ENCODE results near the gene SEC24B.
"Not testable (repeated sequence)": the region's sequence is repeated elsewhere in the genome, so short reads cannot be mapped to it uniquely, and the experiment has no call there.

Gene SEC24B

DNA sequence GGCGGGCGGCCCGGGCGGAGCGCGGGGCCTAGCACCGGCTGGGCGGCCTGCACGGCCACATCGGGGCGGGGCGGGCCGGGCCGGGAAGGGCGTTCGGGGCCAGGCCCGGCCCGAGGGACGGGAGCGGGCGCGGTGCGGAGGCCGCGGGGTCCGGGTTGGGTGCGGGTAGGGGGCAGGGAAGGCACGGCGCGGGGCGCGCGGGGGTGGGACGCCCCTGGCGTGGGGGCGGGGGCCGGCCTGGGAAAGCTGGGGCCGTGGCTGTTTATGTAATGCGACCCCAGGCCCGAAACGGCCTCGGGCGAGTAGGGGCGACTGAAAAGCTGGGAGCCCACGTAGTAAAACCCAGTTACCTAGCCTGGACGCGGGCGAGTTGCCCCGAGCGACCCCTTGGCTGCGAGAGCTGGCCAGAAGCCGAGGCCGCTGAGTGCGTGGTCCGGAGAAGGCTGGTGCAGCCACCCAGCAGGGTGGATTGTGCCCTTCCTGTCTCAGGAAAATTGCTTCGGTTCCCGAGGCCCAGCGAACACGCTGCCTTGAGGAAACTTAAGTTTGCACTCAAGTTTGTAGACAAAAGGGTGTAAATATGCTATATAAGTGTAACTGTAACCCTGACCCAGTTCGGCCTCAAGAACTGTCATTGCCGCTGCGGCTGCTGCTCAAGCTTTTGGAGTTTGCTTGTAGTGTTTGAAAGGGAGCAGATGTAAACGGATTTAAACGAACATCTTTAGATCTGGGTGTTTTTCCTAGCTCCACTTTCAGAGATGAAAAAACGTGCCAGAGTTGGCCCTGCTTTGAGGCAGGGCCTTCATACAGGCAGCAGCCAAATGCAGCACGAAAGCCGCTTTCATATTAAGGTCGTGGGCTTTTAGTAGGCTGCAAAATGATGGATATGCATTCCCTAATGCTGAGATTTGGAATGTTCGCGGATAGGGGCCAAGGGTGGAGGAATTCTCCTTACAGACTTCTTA is 674 bp downstream of the SEC24B start:
- no peak for DNase-seq

- no peak for DNase-seq
Measured at GRCh38 chr4:109435635-109436034, 2.0 kb downstream of the SEC24B start.

DNA sequence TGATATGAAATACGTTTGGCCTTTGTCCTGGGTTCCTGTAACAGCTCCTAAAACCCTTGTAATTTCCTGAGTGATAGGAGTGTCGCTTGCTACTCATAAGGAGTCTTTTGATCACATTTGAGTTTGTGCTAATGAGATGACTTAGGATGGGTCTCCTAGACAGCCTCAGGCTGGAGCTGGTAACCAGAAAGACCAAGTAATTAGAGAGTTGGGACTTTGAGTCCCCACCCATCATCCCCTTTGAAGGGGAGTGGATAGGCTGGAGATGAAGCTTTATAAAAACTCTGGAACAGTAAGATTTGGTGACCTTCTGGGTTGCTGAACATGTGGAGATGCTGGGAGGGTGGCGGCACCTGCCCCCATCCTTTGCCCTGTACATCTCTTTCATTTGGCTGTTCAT is 2.9 kb downstream of the SEC24B start:
- no peak for DNase-seq

DNA sequence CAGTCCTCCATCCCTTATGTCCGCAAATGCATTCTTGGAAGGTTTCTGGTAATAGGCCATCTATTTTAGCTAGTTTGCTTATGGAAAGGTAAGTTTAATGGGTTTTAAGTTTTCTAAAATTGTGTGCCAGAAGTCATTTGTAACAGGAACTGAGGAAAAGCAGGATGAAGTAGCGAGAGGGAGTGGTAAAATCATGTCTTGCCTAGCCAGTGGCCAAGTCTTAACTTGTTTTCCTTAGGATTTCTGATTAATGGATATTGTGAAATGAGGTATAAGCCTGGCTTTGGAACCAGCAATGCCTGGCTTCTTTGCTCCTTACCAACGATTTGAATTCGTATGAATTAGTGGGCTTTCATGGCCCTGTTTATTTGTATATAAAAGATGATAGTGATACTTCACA is 7.3 kb downstream of the SEC24B start:
- no peak for DNase-seq

DNA sequence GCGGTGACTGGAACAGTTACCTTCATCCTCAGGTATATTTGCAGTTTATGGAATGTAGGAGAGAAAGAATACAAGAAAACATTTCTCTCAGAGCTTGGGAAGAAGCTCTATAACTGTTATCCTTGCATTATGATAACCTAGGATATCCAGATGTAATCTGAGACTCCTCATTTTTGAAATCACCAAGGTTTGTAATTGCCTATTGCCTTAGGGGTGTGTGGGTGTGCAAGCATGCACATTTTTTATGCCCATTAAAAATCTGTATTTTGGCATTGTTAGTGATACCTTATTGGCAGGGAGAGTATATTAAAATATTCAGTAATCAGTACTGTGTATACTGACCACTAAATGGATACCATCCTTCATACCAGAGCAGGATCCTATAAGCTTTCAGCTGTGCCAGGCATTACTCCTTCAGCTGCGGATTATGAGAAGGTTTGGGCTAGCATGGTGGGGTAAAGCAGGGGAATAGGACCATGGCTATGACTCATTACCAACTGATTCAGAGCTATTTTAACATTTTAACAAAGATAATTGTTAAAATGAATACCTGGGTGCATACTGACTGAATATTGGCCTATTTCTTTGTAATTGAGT is 8.3 kb downstream of the SEC24B start:
- no peak for DNase-seq

DNA sequence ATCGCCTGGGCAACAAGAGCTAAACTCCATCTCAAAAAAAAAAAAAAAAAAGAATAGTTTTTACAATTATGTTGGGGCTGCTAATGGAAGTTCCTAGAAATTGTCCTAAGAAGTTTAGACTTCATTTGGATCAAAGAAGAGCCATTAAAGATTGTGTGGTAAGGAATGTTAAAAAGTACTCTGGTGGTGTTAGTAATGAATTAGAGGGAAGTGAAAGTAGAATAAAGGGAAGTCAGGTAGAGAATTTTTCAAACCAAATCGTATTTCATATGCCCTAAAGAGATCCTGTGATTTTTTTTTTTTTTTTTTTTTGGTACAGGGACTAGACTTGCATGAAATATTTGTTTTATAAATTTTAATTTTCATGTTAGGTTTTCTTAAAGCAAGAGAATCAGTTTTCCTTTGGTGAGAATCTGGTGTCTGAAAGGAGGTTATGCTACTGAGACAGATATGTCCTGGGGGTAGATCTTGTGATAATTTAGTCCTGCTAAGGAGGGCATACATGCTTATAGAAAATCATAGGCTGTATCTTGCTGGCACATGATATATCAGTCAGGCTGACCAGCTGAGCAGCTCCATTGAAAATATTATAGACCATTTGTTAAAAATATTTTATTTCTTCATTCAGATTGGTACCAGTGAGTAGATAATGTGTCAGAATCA is 10.7 kb downstream of the SEC24B start:
- DNase-seq = no peak

DNA sequence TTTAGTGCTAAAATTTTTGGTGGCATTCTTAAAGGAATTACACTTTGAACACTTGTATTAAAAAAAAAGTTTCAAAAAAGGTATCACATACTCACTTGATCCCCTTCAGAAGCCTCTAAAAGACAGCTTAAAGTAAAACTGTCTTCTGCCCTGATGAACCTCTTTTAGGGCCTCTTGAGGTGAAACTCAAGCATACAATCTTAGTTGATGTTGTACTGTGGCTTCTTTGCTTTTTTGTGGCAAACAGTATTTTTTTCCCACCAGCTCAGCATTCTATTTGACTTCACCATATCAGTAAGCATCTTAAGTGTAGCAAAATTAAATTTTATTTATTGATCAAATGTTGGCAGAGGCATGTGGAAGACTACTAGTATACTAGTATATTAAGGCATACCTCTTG is 13.7 kb downstream of the SEC24B start:
- DNase-seq = no peak

DNA sequence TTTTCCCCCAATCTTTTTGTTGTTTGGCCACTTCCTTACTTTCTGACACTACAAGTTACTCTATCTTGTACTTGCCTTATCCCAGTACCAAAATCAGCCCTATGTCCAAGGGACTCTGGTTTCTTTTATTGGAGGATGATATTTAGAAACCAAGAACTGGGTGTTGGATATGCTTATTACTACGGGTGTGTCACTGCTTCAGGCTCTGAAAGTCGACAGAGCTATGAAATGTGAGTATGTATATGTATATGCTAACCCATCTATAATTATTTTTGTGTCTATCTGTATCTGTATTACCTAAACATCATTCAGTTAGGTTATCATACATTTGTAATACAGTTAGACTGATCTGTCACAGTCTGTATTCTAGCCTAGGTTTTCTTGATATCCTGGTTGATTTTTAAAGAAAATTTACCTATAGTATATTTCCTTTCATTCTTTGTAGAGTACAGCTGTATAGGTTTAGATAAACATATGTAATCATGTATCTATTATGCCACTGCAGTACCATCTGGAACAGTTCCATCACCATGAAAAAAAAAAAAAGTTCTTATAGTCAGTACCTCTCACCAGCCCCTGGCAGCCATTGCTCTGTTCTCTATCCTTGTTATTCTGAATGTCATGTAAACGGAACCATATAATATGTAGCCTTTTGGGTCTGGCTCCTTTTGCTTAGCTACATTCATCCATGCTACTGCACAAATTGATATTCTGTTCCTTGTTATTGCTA is 18.1 kb downstream of the SEC24B start:
- no peak for DNase-seq

- not testable (repeated sequence) for DNase-seq
Measured at GRCh38 chr4:109453110-109453509, 19.5 kb downstream of the SEC24B start.

DNA sequence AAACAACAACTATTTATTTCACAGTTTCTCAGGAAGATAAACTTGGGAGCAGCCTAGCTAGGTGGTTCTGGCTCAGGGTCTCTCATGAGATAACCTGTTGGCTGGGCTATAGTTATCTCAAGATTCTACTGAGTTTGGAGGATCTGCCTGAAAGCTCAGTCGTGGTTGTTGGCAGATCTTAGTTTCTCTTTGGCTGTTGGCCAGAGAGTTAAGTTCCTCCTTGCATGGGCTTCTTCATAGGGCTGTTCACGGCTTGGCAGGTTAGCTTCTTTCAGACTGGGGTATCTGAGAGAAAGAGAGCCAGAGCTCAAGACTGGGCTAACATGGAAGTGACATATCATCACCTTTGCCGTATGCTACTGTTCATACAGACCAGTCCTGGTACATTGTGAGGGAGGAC is 28.7 kb downstream of the SEC24B start:
- DNase-seq = no peak

- DNase-seq = no peak
Measured at GRCh38 chr4:109462802-109463201, 29.2 kb downstream of the SEC24B start.

DNA sequence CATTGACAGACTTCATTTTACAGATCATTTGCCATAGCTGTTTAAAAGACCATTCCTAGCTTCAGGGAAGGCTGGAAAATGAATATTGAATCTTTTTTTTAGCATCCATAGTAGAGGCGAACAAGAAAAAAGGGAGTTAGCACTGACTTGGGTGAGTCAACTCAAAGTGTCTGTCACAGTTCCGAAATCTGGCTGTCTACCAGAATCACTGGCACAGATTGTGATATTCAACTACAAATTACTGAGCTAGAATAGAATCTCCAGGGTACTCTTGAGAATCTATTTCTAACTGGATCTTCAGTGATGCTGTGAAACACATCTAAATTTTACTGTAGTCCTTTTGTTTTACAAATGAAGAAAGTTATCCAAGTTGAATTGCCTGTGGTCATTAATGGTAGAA is 31.5 kb downstream of the SEC24B start:
- DNase-seq = no peak

DNA sequence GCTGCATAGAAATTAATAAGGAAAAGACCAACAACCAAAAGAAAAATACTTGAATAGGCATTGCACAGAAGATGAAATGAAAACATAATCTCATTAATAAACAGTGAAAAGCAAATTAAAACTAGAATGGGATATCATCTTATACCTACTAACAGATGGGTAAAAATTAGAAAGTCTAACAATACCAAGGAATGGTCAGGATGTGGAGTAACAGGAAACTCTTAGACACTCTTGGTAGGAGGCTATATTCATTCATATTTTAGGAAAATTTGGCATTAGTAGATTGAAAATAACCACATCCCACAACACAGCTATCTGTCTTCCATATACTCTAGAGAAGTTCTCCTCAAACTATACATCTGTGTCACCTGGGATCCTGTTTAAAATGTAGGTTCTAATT is 36.3 kb downstream of the SEC24B start:
- no peak for DNase-seq

DNA sequence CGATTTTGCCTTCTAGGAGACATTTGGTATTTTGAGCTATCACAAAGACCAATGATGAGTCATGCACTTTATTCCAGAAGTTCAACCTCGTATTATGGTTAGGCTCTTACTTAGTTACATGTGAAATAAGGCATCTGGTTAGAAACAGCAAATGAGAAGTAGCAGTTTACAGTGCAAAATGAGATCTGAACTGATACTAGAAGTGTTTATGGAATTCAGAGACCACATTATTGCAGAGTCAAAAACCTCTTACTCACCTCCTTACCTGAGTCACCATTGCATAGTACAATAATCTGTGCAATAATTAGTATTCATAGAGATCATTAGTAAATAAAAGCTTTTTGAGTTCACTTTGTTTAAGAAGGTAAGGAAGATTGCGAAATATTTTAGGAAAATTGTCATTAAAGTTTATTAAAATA is 38.7 kb downstream of the SEC24B start:
- DNase-seq = no peak

DNA sequence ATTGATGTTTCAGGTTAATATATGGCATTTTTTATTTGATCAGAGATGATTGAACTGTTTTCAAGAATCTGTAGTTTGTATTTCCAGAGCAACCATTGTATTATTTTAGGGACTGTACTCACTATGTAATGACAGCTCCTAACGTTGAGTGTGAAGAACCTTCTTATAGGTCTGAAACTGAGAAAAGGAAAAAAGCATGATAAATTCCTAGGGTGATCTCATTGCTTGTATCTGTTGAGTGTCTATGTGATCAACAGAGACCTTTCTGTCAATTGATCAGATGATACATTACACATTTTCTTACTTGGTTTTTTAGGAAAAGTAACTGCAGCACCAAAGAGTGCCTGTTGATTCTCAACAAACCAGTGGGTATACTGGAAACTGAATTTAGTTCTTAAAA is 40.2 kb downstream of the SEC24B start:
- DNase-seq = no peak

DNA sequence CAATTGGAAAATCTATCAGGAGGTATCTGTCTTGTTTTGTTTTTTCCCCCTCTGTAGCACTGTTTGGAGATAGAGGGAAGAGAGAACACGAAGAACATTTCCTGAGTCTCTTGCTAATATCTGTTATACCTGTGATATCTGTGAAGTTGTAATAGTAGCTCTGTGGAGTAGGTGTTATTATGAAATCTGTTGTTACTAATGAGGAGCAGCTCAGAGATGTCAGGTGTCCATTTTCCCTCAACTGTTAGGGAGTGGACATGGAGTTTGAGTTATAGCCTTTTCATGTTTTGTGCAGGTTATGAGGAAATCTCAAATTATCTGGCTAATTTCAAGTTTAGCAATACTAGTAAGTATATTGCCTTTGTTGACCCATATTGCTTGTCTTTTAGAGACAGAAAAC is 52.4 kb downstream of the SEC24B start:
- DNase-seq = no peak

DNA sequence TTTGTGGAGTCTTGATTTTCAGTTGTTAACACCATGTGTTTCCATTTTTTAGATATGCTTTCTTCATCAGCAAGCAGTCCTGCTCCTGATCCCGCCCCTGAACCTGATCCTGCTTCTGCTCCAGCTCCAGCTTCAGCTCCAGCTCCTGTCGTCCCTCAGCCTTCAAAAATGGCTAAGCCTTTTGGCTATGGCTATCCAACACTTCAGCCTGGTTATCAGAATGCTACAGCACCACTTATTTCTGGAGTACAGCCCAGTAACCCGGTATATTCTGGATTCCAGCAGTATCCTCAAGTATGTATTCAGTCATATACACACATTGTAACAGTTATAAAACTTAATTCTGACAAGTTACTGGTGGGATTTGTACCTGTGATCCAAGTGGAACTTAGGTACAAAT is 60.9 kb downstream of the SEC24B start:
- no peak for DNase-seq

GRCh38 chr4:109495514-109495913 is 61.9 kb downstream of the SEC24B start:
- no peak for DNase-seq

DNA sequence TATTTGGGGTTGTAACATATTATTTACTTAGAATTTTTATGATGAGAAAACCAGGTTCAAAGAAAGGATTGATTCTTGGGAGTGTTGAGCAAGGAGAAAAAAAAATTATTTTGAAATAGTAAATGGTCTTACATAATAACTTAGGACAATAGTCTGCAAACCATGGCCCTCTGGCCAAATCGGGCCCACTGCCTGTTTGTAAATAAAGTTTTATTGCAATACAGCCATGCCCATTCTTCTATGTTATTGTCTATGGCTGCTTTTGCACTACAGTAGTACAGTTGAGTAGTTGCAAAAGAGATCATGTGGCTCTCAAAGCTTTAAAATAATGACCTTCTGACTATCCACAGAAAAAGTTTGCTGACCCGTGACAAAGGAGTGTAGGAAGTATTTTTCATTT is 63.3 kb downstream of the SEC24B start:
- no peak for DNase-seq

- DNase-seq = no peak
Measured at GRCh38 chr4:109497511-109497910, 63.9 kb downstream of the SEC24B start.

GRCh38 chr4:109499513-109499912 is 65.9 kb downstream of the SEC24B start:
- DNase-seq = no peak

DNA sequence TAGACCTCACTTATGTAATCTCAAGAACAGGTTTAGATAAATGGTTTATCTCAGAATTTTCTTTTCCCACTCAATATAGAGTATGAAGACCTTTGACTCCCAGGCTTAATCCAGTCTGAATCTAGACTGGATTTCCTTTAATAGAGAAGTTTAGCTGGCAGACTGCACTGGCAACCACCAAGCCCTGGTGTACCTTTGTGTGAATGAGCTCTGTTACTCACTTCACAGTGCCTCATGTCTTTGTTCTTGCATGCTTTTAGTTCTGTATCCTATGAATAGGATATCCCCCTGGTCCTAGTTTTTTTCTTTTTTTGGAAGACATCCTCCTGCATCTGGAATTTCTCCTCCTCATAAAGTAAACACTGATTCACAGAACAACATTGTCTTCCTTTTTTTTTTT is 73.3 kb downstream of the SEC24B start:
- DNase-seq = no peak

- no peak for DNase-seq
Measured at GRCh38 chr4:109510687-109511086, 77.1 kb downstream of the SEC24B start.
